ENCODE results near the gene CACNA1C.
"Not testable (repeated sequence)": the region's sequence is repeated elsewhere in the genome, so short reads cannot be mapped to it uniquely, and the experiment has no call there.

CACNA1C gene

DNA sequence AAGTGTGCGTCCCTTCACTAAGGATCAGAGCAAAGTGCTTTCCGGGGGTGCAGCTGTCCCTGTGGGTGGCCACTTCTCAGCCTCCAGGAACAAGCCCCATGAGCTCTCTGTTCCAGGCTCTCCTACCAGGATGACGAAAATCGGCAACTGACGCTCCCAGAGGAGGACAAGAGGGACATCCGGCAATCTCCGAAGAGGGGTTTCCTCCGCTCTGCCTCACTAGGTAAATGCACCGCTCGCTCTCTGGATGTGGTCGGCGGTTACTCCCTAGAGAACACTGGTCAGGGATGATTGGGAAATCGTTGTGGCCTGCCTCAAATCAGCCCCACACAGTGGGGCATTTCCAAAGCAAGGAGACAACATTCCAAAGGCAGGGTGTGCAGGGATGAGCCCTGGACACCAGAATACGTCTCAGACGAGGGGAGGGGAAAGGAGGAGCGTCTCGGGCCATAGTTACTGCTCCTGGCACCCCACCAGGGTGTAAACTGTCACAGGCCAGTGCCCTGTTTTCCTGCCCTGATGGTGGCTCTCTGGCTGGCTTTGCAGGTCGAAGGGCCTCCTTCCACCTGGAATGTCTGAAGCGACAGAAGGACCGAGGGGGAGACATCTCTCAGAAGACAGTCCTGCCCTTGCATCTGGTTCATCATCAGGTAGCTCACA is 633.0 kb downstream of the CACNA1C start:
- DNase-seq (ENCODE audit: low read depth); H3K4me1 ChIP-seq (ENCODE audit: control insufficient read depth, insufficient read depth, low read length); H3K27me3 ChIP-seq (replicated peaks; ENCODE audit: control insufficient read depth, insufficient read depth, low read length); H3K9me3 ChIP-seq (ENCODE audit: control insufficient read depth, low read length); H3K9ac ChIP-seq (ENCODE audit: low read length); H3K4me3 ChIP-seq (ENCODE audit: low read length): not testable (repeated sequence)
- H3K36me3 ChIP-seq (ENCODE audit: control insufficient read depth, insufficient read depth, low read length, severe bottlenecking): peaks cover 53% of the 10 kb centered on the region

DNA sequence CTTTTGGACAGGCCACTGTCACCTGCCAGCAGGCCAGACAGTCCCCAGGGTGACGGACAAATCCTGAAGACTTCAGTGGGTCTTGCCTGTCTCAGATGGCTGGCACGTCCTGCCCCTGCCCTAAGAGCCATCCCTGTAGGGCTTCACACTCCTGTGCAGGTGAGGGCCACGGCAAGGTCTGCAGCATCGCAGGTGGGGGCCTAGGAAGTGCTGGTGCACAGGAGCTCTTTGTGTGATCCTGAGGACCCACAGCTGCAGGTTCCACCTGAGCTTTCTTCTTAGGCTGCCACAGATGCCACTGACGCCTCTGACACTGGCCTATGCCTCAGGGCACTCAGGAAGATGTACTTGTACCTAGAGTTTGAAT is 633.5 kb downstream of the CACNA1C start:
- peaks cover 8% of the 10 kb centered on the region for H3K4me1 ChIP-seq (ENCODE audit: control insufficient read depth, insufficient read depth, low read length)
- H3K27me3 ChIP-seq (replicated peaks; ENCODE audit: control insufficient read depth, insufficient read depth, low read length): no peaks in the 10 kb centered on the region
- no peaks in the 10 kb centered on the region for H3K9me3 ChIP-seq (ENCODE audit: control insufficient read depth, low read length)
- H3K9ac ChIP-seq (ENCODE audit: low read length): no peak overlapping the region
- no peak for DNase-seq (ENCODE audit: low read depth)
- H3K36me3 ChIP-seq (ENCODE audit: control insufficient read depth, insufficient read depth, low read length, severe bottlenecking): peaks cover 49% of the 10 kb centered on the region
- no peak overlapping the region for H3K4me3 ChIP-seq (ENCODE audit: low read length)

GRCh38 chr12:2687058-2687457 is 634.3 kb downstream of the CACNA1C start:
- H3K27me3 ChIP-seq (replicated peaks; ENCODE audit: control insufficient read depth, insufficient read depth, low read length): no peaks in the 10 kb centered on the region
- no peak for DNase-seq (ENCODE audit: low read depth)
- no peak overlapping the region for H3K4me3 ChIP-seq (ENCODE audit: low read length)
- H3K4me1 ChIP-seq (ENCODE audit: control insufficient read depth, insufficient read depth, low read length): peaks cover 8% of the 10 kb centered on the region
- H3K9me3 ChIP-seq (ENCODE audit: control insufficient read depth, low read length): no peaks in the 10 kb centered on the region
- H3K36me3 ChIP-seq (ENCODE audit: control insufficient read depth, insufficient read depth, low read length, severe bottlenecking): peaks cover 49% of the 10 kb centered on the region
- no peak overlapping the region for H3K9ac ChIP-seq (ENCODE audit: low read length)

DNA sequence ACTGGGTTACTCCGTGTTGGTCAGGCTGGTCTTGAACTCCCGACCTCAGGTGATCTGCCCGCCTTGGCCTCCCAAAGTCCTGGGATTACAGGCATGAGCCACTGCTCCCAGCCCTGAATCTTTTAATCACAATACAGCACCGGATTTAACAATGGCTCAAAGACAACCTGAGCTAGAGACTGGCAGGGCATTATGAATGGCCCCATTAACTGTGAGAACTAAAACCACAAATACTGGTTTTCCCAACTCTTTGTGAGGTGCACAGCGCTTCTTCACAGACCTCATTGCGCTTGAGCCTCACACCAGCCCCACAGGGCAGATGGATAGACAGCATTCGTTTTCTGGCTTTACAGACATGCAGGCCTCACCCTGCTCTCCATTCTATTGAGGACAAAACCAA is 634.9 kb downstream of the CACNA1C start:
- no peaks in the 10 kb centered on the region for H3K9me3 ChIP-seq (ENCODE audit: control insufficient read depth, low read length)
- H3K27me3 ChIP-seq (replicated peaks; ENCODE audit: control insufficient read depth, insufficient read depth, low read length): no peaks in the 10 kb centered on the region
- DNase-seq (ENCODE audit: low read depth): no peak
- H3K36me3 ChIP-seq (ENCODE audit: control insufficient read depth, insufficient read depth, low read length, severe bottlenecking): peaks cover 44% of the 10 kb centered on the region
- H3K9ac ChIP-seq (ENCODE audit: low read length): no peak overlapping the region
- H3K4me1 ChIP-seq (ENCODE audit: control insufficient read depth, insufficient read depth, low read length): peaks cover 8% of the 10 kb centered on the region
- no peak overlapping the region for H3K4me3 ChIP-seq (ENCODE audit: low read length)

GRCh38 chr12:2688381-2688931 is 635.7 kb downstream of the CACNA1C start:
- peaks cover 39% of the 10 kb centered on the region for H3K36me3 ChIP-seq (ENCODE audit: control insufficient read depth, insufficient read depth, low read length, severe bottlenecking)
- no peaks in the 10 kb centered on the region for H3K9me3 ChIP-seq (ENCODE audit: control insufficient read depth, low read length)
- no peak overlapping the region for H3K9ac ChIP-seq (ENCODE audit: low read length)
- no peak for DNase-seq (ENCODE audit: low read depth)
- H3K4me1 ChIP-seq (ENCODE audit: control insufficient read depth, insufficient read depth, low read length): peaks cover 2% of the 10 kb centered on the region
- H3K4me3 ChIP-seq (ENCODE audit: low read length): no peak overlapping the region
- H3K27me3 ChIP-seq (replicated peaks; ENCODE audit: control insufficient read depth, insufficient read depth, low read length): no peaks in the 10 kb centered on the region

DNA sequence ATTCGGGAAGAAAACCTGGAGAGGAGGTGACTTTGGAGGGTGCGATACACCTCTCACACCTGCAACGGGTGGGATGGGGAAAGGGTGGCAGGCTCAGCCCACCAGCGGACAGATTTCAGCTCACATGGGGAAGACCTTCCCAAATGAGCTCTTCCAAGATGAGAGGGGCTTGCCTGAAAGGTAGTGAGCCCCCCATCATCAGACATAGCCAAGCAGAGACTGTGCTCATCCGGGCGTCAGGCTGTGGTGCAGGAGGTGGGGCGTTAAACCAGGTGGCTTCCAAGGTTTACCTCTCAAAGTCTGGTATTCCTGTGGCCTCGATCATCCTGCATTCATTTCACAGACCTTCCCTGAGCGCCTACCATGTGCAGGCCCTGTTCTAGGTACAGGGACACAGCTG is 636.6 kb downstream of the CACNA1C start:
- Histone ChIP-seq H3K9ac (ENCODE audit: low read length) (no peak overlapping the region), H3K4me1 (ENCODE audit: control insufficient read depth, insufficient read depth, low read length) (no peaks in the 10 kb centered on the region), H3K36me3 (ENCODE audit: control insufficient read depth, insufficient read depth, low read length, severe bottlenecking) (peaks cover 35% of the 10 kb centered on the region), H3K9me3 (ENCODE audit: control insufficient read depth, low read length) (no peaks in the 10 kb centered on the region), H3K27me3 (replicated peaks; ENCODE audit: control insufficient read depth, insufficient read depth, low read length) (no peaks in the 10 kb centered on the region), H3K4me3 (ENCODE audit: low read length) (no peak overlapping the region)
- DNase-seq (ENCODE audit: low read depth): no peak

DNA sequence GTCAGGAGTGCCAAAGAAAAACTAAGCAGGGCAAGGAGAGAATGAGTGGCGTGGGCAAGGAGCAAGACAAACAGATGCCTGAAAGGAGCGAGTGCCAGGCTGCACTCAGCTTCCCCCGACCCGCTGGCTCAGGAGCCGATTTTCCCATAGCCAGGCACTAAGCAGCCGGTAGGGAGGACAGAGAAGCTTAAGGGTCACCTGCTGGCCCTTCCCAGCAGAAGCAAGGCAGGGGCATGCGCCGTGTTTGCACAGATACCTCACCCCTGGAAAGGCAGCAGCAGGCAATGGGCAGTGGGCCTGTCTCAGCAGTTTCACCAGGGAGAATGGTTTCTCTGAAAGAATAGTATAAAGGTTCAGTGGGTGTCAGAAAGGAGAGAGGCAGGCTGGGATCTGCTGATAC is 637.1 kb downstream of the CACNA1C start:
- H3K9ac ChIP-seq (ENCODE audit: low read length): no peak overlapping the region
- DNase-seq (ENCODE audit: low read depth): no peak
- no peak overlapping the region for H3K4me3 ChIP-seq (ENCODE audit: low read length)
- H3K4me1 ChIP-seq (ENCODE audit: control insufficient read depth, insufficient read depth, low read length): no peaks in the 10 kb centered on the region
- no peaks in the 10 kb centered on the region for H3K9me3 ChIP-seq (ENCODE audit: control insufficient read depth, low read length)
- peaks cover 35% of the 10 kb centered on the region for H3K36me3 ChIP-seq (ENCODE audit: control insufficient read depth, insufficient read depth, low read length, severe bottlenecking)
- H3K27me3 ChIP-seq (replicated peaks; ENCODE audit: control insufficient read depth, insufficient read depth, low read length): no peaks in the 10 kb centered on the region

- Histone ChIP-seq H3K36me3 (ENCODE audit: control insufficient read depth, insufficient read depth, low read length, severe bottlenecking) (peaks cover 33% of the 10 kb centered on the region), H3K4me1 (ENCODE audit: control insufficient read depth, insufficient read depth, low read length) (no peaks in the 10 kb centered on the region), H3K27me3 (replicated peaks; ENCODE audit: control insufficient read depth, insufficient read depth, low read length) (no peaks in the 10 kb centered on the region), H3K9ac (ENCODE audit: low read length) (no peak overlapping the region), H3K4me3 (ENCODE audit: low read length) (no peak overlapping the region), H3K9me3 (ENCODE audit: control insufficient read depth, low read length) (no peaks in the 10 kb centered on the region)
- no peak for DNase-seq (ENCODE audit: low read depth)
Observed at GRCh38 chr12:2690348-2691005, 637.7 kb downstream of the CACNA1C start.

GRCh38 chr12:2691006-2691344 is 638.2 kb downstream of the CACNA1C start:
- Histone ChIP-seq H3K9ac (ENCODE audit: low read length) (no peak overlapping the region), H3K4me3 (ENCODE audit: low read length) (peak overlapping the region; percentile 56), H3K9me3 (ENCODE audit: control insufficient read depth, low read length) (no peaks in the 10 kb centered on the region), H3K27me3 (replicated peaks; ENCODE audit: control insufficient read depth, insufficient read depth, low read length) (no peaks in the 10 kb centered on the region), H3K4me1 (ENCODE audit: control insufficient read depth, insufficient read depth, low read length) (no peaks in the 10 kb centered on the region), H3K36me3 (ENCODE audit: control insufficient read depth, insufficient read depth, low read length, severe bottlenecking) (peaks cover 28% of the 10 kb centered on the region)
- DNase-seq (ENCODE audit: low read depth): no peak

DNA sequence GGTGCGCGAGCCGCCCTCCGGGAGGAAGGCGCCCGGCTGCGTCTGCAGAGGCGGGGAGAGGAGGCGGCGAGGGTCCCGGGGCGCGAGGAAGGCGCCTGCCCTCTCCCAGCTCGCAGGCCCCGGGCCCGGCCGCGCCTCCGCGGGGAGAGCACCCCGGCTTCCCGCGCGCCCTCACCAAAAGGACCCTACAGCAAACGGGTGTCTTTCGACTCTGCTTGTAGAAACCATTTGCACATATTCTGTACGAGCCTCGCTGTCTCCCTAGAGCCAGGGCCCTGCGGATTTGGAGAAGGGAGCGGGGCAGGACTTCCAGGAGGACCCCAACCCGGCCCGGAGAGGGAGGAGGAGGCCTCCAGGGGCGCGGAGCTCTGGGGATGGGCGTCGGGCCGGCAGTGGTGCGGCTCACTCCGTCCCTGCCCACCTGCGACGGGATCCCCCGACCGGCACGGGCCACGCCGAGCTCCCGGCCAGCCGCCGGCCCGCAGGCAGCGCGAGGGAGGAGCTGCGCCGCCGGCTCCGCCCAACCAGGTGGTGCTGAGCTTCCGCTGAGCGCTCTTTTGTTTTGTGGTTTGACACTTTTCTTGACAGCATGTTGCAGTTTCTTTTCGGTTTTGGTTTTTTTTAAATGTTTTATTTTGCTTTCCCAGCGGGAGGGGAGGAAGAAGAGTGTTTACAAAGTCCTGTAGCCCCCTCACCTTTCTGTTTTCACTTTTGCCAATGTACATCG is 638.7 kb downstream of the CACNA1C start:
- Histone ChIP-seq H3K4me3 (ENCODE audit: low read length) (peak overlapping the region; percentile 56), H3K9ac (ENCODE audit: low read length) (no peak overlapping the region), H3K36me3 (ENCODE audit: control insufficient read depth, insufficient read depth, low read length, severe bottlenecking) (peaks cover 24% of the 10 kb centered on the region), H3K4me1 (ENCODE audit: control insufficient read depth, insufficient read depth, low read length) (no peaks in the 10 kb centered on the region), H3K27me3 (replicated peaks; ENCODE audit: control insufficient read depth, insufficient read depth, low read length) (no peaks in the 10 kb centered on the region), H3K9me3 (ENCODE audit: control insufficient read depth, low read length) (no peaks in the 10 kb centered on the region)
- DNase-seq (ENCODE audit: low read depth): no peak

- Histone ChIP-seq H3K4me3 (ENCODE audit: low read length) (peak overlapping the region; percentile 56), H3K9ac (ENCODE audit: low read length) (no peak overlapping the region), H3K4me1 (ENCODE audit: control insufficient read depth, insufficient read depth, low read length) (no peaks in the 10 kb centered on the region), H3K27me3 (replicated peaks; ENCODE audit: control insufficient read depth, insufficient read depth, low read length) (no peaks in the 10 kb centered on the region), H3K9me3 (ENCODE audit: control insufficient read depth, low read length) (no peaks in the 10 kb centered on the region), H3K36me3 (ENCODE audit: control insufficient read depth, insufficient read depth, low read length, severe bottlenecking) (peaks cover 18% of the 10 kb centered on the region)
- DNase-seq (ENCODE audit: low read depth): no peak
Observed at GRCh38 chr12:2692080-2692479, 639.3 kb downstream of the CACNA1C start.
